ENCODE measurements around the gene NRARP. TPM values are rescaled to one million over a fixed set of nuclear protein-coding genes. Genes with fewer than 3 reads are reported as not detected.
A peak's percentile ranks its signal among the peaks of the same experiment; 100 is the strongest.

Gene NRARP
- total and polyA plus RNA-seq, 2 of the 13 experiments (the other 11 are each of a cell fraction or from before 2014, with no cell fraction given), result 0.22 to 0.46 TPM

GRCh38 chr9:137266585-137267453 is 35.3 kb downstream of the NRARP start:
- no peak for ATAC-seq

GRCh38 chr9:137266162-137266527 is 35.9 kb downstream of the NRARP start:
- WGBS (ENCODE audit: low lambda C conversion rate), result 100% methylated on average over 6 of the region's 15 CpGs
- CTCF ChIA-PET (ENCODE audit: low intra/inter-chr PET ratio, low total read pairs), result no interaction called here
- TF ChIP-seq RBFOX2 (IDR thresholded peaks at IDR 0.05; ENCODE audit: low read depth, low read length) (0 out of 2 replicates have a peak, but pooled peaks have one; percentile 27), TEAD3 (CRISPR knock-in tag; optimal IDR thresholded peaks at IDR 0.05; ENCODE audit: borderline replicate concordance) (no peak), TCF7 (IDR thresholded peaks at IDR 0.05; ENCODE audit: low read depth) (no peak)
- H3K4me2 ChIP-seq (ENCODE audit: low read depth, low read length), result no peak overlapping the region
- intact Hi-C loops (cut with micrococcal nuclease; ENCODE audit: unreplicated experiment), result no loop called here
- no peaks in the 10 kb centered on the region for H3K9me3 ChIP-seq (ENCODE audit: low read length)
- H4K20me1 ChIP-seq (ENCODE audit: insufficient read depth, low read length), result no peaks in the 10 kb centered on the region; the same call in 1 of the 2 replicates
- FAIRE-seq, result no peak
- H3K79me2 ChIP-seq (ENCODE audit: insufficient read depth, low read length), result no peaks in the 10 kb centered on the region
- peaks cover 19% of the 10 kb centered on the region for H3K4me1 ChIP-seq (ENCODE audit: insufficient read depth, low read length)
- in situ Hi-C loops (cut with HindIII; ENCODE audit: extremely low pct_ligation_motif_present, low pct_unique_long_range_greater_than_20kb), result no loop called here
- no peak overlapping the region for H2AFZ ChIP-seq (ENCODE audit: low read length)
- H3K9ac ChIP-seq (ENCODE audit: insufficient read depth, low read depth, low read length), result no peak overlapping the region
- no peak overlapping the region for H3K27ac ChIP-seq (ENCODE audit: extremely low read length, insufficient read depth, low read length)
- H3K36me3 ChIP-seq (replicated peaks in 1 of 2; ENCODE audit: control insufficient read depth in 1 of 2, insufficient read depth in 2 of 2, low read length in 2 of 2), result peaks cover 13 to 27% of the 10 kb centered on the region in 2 experiments; a peak in 4 of 5 replicates
- H3K27me3 ChIP-seq (ENCODE audit: control insufficient read depth in 1 of 2, insufficient read depth in 2 of 2, low read length in 2 of 2), result no peaks in the 10 kb centered on the region
- DNase-seq (ENCODE audit: low spot score), result no peak
- no TSS peak for BruUV-seq (replicated peaks)
- ATAC-seq, result no peak; the same call in 2 of the 3 replicates
- no peak overlapping the region for H3K4me3 ChIP-seq (replicated peaks in 1 of 3; ENCODE audit: insufficient read depth in 1 of 3, low read depth in 2 of 3, low read length in 3 of 3)
- POLR2A ChIA-PET, result no interaction called here

More at GRCh38 chr9:137266585-137267453, 35.3 kb downstream of the NRARP start:
- ChIA-PET POLR2A (interaction anchor here (2.5 to 3.4 kb wide), 2 partner anchors 10 to 26 kb away, joined by 11 read pairs; partner anchors contain the start of genes TOR4A and TUBB4B), CTCF (ENCODE audit: low intra/inter-chr PET ratio, low total read pairs) (no interaction called here)
- H3K9ac ChIP-seq (ENCODE audit: insufficient read depth, low read depth, low read length), result no peak overlapping the region
- WGBS (ENCODE audit: low lambda C conversion rate), result 94% methylated on average over 17 of the region's 34 CpGs
- FAIRE-seq (no peak), DNase-seq (ENCODE audit: low spot score) (no peak)
- H3K4me1 ChIP-seq (ENCODE audit: insufficient read depth, low read length), result peaks cover 19% of the 10 kb centered on the region
- no TSS peak for BruUV-seq (replicated peaks)
- no peaks in the 10 kb centered on the region; the same call in 1 of the 2 replicates for H4K20me1 ChIP-seq (ENCODE audit: insufficient read depth, low read length)
- H3K9me3 ChIP-seq (ENCODE audit: low read length), result no peaks in the 10 kb centered on the region
- peaks cover 13 to 29% of the 10 kb centered on the region in 2 experiments; a peak in 4 of 5 replicates for H3K36me3 ChIP-seq (replicated peaks in 1 of 2; ENCODE audit: control insufficient read depth in 1 of 2, insufficient read depth in 2 of 2, low read length in 2 of 2)
- H3K27ac ChIP-seq (ENCODE audit: extremely low read length, insufficient read depth, low read length), result no peak overlapping the region
- no peak overlapping the region for H2AFZ ChIP-seq (ENCODE audit: low read length)
- intact Hi-C loops (cut with micrococcal nuclease; ENCODE audit: unreplicated experiment) (no loop called here), in situ Hi-C loops (cut with HindIII; ENCODE audit: extremely low pct_ligation_motif_present, low pct_unique_long_range_greater_than_20kb) (no loop called here)
- H3K79me2 ChIP-seq (ENCODE audit: insufficient read depth, low read length), result no peaks in the 10 kb centered on the region
- H3K4me3 ChIP-seq (replicated peaks in 1 of 3; ENCODE audit: insufficient read depth in 1 of 3, low read depth in 2 of 3, low read length in 3 of 3), result no peak overlapping the region
- H3K27me3 ChIP-seq (ENCODE audit: control insufficient read depth in 1 of 2, insufficient read depth in 2 of 2, low read length in 2 of 2), result no peaks in the 10 kb centered on the region
- no peak overlapping the region for H3K4me2 ChIP-seq (ENCODE audit: low read depth, low read length)
- TF ChIP-seq ZNF564 (CRISPR knock-in tag; IDR thresholded peaks at IDR 0.05), result no peak
- peak; percentile 18 for TF ChIP-seq AGO2 (optimal IDR thresholded peaks at IDR 0.05; ENCODE audit: low read depth, low read length)
- TF ChIP-seq RBFOX2 (IDR thresholded peaks at IDR 0.05; ENCODE audit: low read depth, low read length), result peak; percentile 49; the same call in 1 of the 2 replicates
